MM.1S (cell line): Measurements from ENCODE around the gene SCLY.

ENCODE experiments used
- DNase-seq: peaks from one replicate; pipeline ENCODE4 v3.0.0-alpha.2; 2015
- H2AFZ ChIP-seq: fragments of 300-600 bp; sonication (generic); 2 replicates; pipeline ENCODE4 v1.6.0; 2016; ENCODE audit warnings: antibody characterized with exemption, low read length
- H3F3A ChIP-seq: fragments of 300-600 bp; sonication (generic); 2 replicates; pipeline ENCODE4 v1.6.1; 2016; ENCODE audit warnings: mild to moderate bottlenecking, antibody characterized with exemption, low read length, moderate library complexity, mixed read lengths; ENCODE audit not compliant: insufficient read depth
- H3K27ac ChIP-seq: fragments of 300-600 bp; sonication (generic); 2 replicates; pipeline ENCODE4 v1.5.1; 2016; ENCODE audit warnings: mild to moderate bottlenecking, low read length
- H3K27me3 ChIP-seq: fragments of 300-600 bp; sonication (generic); replicated peaks from 2 replicates; pipeline ENCODE4 v1.6.0; 2016; ENCODE audit warnings: low read length; ENCODE audit not compliant: insufficient read depth
- H3K36me3 ChIP-seq: fragments of 300-600 bp; sonication (generic); replicated peaks from 2 replicates; pipeline ENCODE4 v1.6.1; 2016; ENCODE audit warnings: mild to moderate bottlenecking, low read length, mixed read lengths; ENCODE audit not compliant: insufficient read depth
- H3K4me1 ChIP-seq: fragments of 300-600 bp; sonication (generic); 2 replicates; pipeline ENCODE4 v1.6.1; 2016; ENCODE audit warnings: low read length, mixed read lengths
- H3K4me2 ChIP-seq: fragments of 300-600 bp; sonication (generic); 2 replicates; pipeline ENCODE4 v1.6.0; 2016; ENCODE audit warnings: low read depth, low read length
- H3K4me3 ChIP-seq: fragments of 300-600 bp; sonication (generic); 2 replicates; pipeline ENCODE4 v1.5.1; 2016; ENCODE audit warnings: low read length, mixed read lengths
- H3K79me2 ChIP-seq: fragments of 300-600 bp; sonication (generic); 2 replicates; pipeline ENCODE4 v1.6.1; 2016; ENCODE audit warnings: mixed run types, low read length, mixed read lengths
- H3K9ac ChIP-seq: fragments of 300-600 bp; sonication (generic); 2 replicates; pipeline ENCODE4 v1.6.1; 2016; ENCODE audit warnings: low read length, mixed read lengths
- H3K9me2 ChIP-seq: fragments of 300-600 bp; sonication (generic); replicated peaks from 2 replicates; pipeline ENCODE4 v1.6.1; 2016; ENCODE audit warnings: mild to moderate bottlenecking, low read length, mixed read lengths; ENCODE audit not compliant: insufficient read depth
- H3K9me3 ChIP-seq: fragments of 300-600 bp; sonication (generic); replicated peaks from 2 replicates; pipeline ENCODE4 v1.6.1; 2016; ENCODE audit warnings: mild to moderate bottlenecking, low read length, mixed read lengths; ENCODE audit not compliant: insufficient read depth
- H4K20me1 ChIP-seq: fragments of 300-600 bp; sonication (generic); 2 replicates; pipeline ENCODE4 v1.6.1; 2016; ENCODE audit warnings: mild to moderate bottlenecking, low read length, moderate library complexity, mixed read lengths; ENCODE audit not compliant: insufficient read depth
- CTCF ChIP-seq: fragments of 300-600 bp; sonication (generic); IDR thresholded peaks from 2 replicates; pipeline ENCODE4 v1.5.1; 2016; ENCODE audit warnings: antibody characterized with exemption, low read length, mixed read lengths
- EZH2 ChIP-seq: fragments of 300-600 bp; sonication (generic); optimal IDR thresholded peaks from 2 replicates; pipeline ENCODE3; 2017; ENCODE audit warnings: low read depth, mild to moderate bottlenecking, antibody characterized with exemption, low read length, mixed read lengths
- EZH2phosphoT487 ChIP-seq: fragments of 300-600 bp; sonication (generic); IDR thresholded peaks from 2 replicates; pipeline ENCODE4 v1.6.1; 2018; ENCODE audit warnings: antibody characterized with exemption, low read length

SCLY gene

GRCh38 chr2:238091436-238092060, 30.7 kb downstream of the SCLY start:
- Histone ChIP-seq H3F3A (no peaks in the 10 kb centered on the region), H4K20me1 (no peaks in the 10 kb centered on the region), H3K9ac (no peak overlapping the region), H3K9me2 (no peaks in the 10 kb centered on the region), H3K4me3 (no peak overlapping the region), H3K4me1 (no peaks in the 10 kb centered on the region), H3K27me3 (no peaks in the 10 kb centered on the region), H3K79me2 (no peaks in the 10 kb centered on the region), H3K27ac (no peak overlapping the region), H3K9me3 (no peaks in the 10 kb centered on the region), H3K36me3 (no peaks in the 10 kb centered on the region), H3K4me2 (no peak overlapping the region), H2AFZ (no peak overlapping the region)
- no peak for TF ChIP-seq EZH2phosphoT487
- TF ChIP-seq EZH2, result no peak
- no peak for TF ChIP-seq CTCF
- no peak for DNase-seq

GRCh38 chr2:238092486-238093035, 31.8 kb downstream of the SCLY start:
- no peak for TF ChIP-seq EZH2phosphoT487
- TF ChIP-seq CTCF, result no peak
- TF ChIP-seq EZH2, result no peak
- H3K36me3 ChIP-seq, result no peaks in the 10 kb centered on the region

GRCh38 chr2:238093181-238094140, 32.7 kb downstream of the SCLY start:
- Histone ChIP-seq H3K4me3 (no peak overlapping the region), H2AFZ (no peak overlapping the region), H3F3A (no peaks in the 10 kb centered on the region), H3K79me2 (no peaks in the 10 kb centered on the region), H3K27me3 (no peaks in the 10 kb centered on the region), H3K9ac (no peak overlapping the region), H3K27ac (no peak overlapping the region), H4K20me1 (no peaks in the 10 kb centered on the region), H3K36me3 (no peaks in the 10 kb centered on the region), H3K4me2 (no peak overlapping the region), H3K4me1 (no peaks in the 10 kb centered on the region), H3K9me2 (no peaks in the 10 kb centered on the region), H3K9me3 (no peaks in the 10 kb centered on the region)
- no peak for DNase-seq
- TF ChIP-seq EZH2phosphoT487 (no peak), EZH2 (no peak), CTCF (no peak)

More at GRCh38 chr2:238092486-238093035, 31.8 kb downstream of the SCLY start:
- Histone ChIP-seq H4K20me1 (no peaks in the 10 kb centered on the region), H3K4me1 (no peaks in the 10 kb centered on the region), H3K9me3 (no peaks in the 10 kb centered on the region), H3K9ac (no peak overlapping the region), H3K9me2 (no peaks in the 10 kb centered on the region), H3K4me3 (no peak overlapping the region), H3K4me2 (no peak overlapping the region), H2AFZ (no peak overlapping the region), H3K79me2 (no peaks in the 10 kb centered on the region), H3K27ac (no peak overlapping the region), H3F3A (no peaks in the 10 kb centered on the region), H3K27me3 (no peaks in the 10 kb centered on the region)
- DNase-seq, result no peak
